Measurements from ENCODE around the gene FSHR. TPM values are rescaled to one million over a fixed set of nuclear protein-coding genes. Genes with fewer than 3 reads are reported as not detected.
A peak's percentile ranks its signal among the peaks of the same experiment; 100 is the strongest.

The FSHR gene
- total and polyA plus RNA-seq, 12 donors = 0.06 to 0.42 TPM; not detected in 10

- Histone ChIP-seq H3K9me3 (replicated peaks in 1 of 3) (no peaks in the 10 kb centered on the region), H3K27me3 (no peaks in the 10 kb centered on the region), H3K36me3 (replicated peaks in 1 of 2) (no peaks in the 10 kb centered on the region), H3K4me3 (no peak overlapping the region), H3K4me1 (replicated peaks in 1 of 2) (no peaks in the 10 kb centered on the region), H3K27ac (no peak overlapping the region)
- peak in 1 of 7 donors; percentile 4 for DNase-seq
- intact Hi-C loops (cut with DNase I) = no loop called here
- TF ChIP-seq CTCF (IDR thresholded peaks at IDR 0.05) (no peak), POLR2A (IDR thresholded peaks at IDR 0.05) (no peak)
- WGBS, 4 donors = 47 to 70% (median 57%) methylated on average over 3 of the region's 3 CpGs
These were observed 213.7 kb downstream of the FSHR start for GRCh38 chr2:48940606-48941005.

GRCh38 chr2:48939232-48939631, 215.1 kb downstream of the FSHR start:
- Histone ChIP-seq H3K27me3 (no peaks in the 10 kb centered on the region), H3K4me3 (no peak overlapping the region), H3K4me1 (replicated peaks in 1 of 2) (no peaks in the 10 kb centered on the region), H3K9me3 (replicated peaks in 1 of 3) (no peaks in the 10 kb centered on the region), H3K36me3 (replicated peaks in 1 of 2) (no peaks in the 10 kb centered on the region), H3K27ac (no peak overlapping the region)
- intact Hi-C loops (cut with DNase I) = no loop called here
- no peak for TF ChIP-seq CTCF (IDR thresholded peaks at IDR 0.05)
- no peak for TF ChIP-seq POLR2A (IDR thresholded peaks at IDR 0.05)
- 49 to 80% (median 72%) methylated on average over 4 of the region's 4 CpGs for WGBS, 4 donors
- DNase-seq = no peak

GRCh38 chr2:48938231-48938630, 216.1 kb downstream of the FSHR start:
- H3K4me1 ChIP-seq (replicated peaks in 1 of 2) = no peaks in the 10 kb centered on the region
- intact Hi-C loops (cut with DNase I) = no loop called here
- H3K4me3 ChIP-seq = no peak overlapping the region
- no peaks in the 10 kb centered on the region for H3K27me3 ChIP-seq
- H3K9me3 ChIP-seq (replicated peaks in 1 of 3) = no peaks in the 10 kb centered on the region
- WGBS, 4 donors = 85 to 91% (median 88%) methylated on average over 4 of the region's 4 CpGs
- no peak for TF ChIP-seq POLR2A (IDR thresholded peaks at IDR 0.05)
- TF ChIP-seq CTCF (IDR thresholded peaks at IDR 0.05) = no peak
- DNase-seq = no peak
- H3K36me3 ChIP-seq (replicated peaks in 1 of 2) = no peaks in the 10 kb centered on the region
- H3K27ac ChIP-seq = no peak overlapping the region

- TF ChIP-seq POLR2A (IDR thresholded peaks at IDR 0.05) = no peak
- TF ChIP-seq CTCF (IDR thresholded peaks at IDR 0.05) = no peak
- H3K36me3 ChIP-seq (replicated peaks in 1 of 2) = no peaks in the 10 kb centered on the region
- H3K27me3 ChIP-seq = no peaks in the 10 kb centered on the region
- no peak for DNase-seq
- no peak overlapping the region for H3K27ac ChIP-seq
- intact Hi-C loops (cut with DNase I) = no loop called here
- H3K9me3 ChIP-seq (replicated peaks in 1 of 3) = no peaks in the 10 kb centered on the region
- WGBS, 4 donors = 88 to 92% (median 90%) methylated on average over 7 of the region's 7 CpGs
- H3K4me3 ChIP-seq = no peak overlapping the region
- no peaks in the 10 kb centered on the region for H3K4me1 ChIP-seq (replicated peaks in 1 of 2)
These were observed 219.5 kb downstream of the FSHR start for GRCh38 chr2:48934807-48935206.

All from adrenal gland (tissue), 12 donors.